PC-9 (cell line): ENCODE results near the gene PLEKHA5. TPM values are rescaled to one million over a fixed set of nuclear protein-coding genes. Genes with fewer than 3 reads are reported as not detected.

Experiments
- BruUV-seq: library from RNA; stranded (reverse); fragments of 400-500 nt; replicated peaks from 2 replicates; lab custom pipeline; 2021; lab: Mats Ljungman, UMichigan
- CTCF ChIA-PET: fragments of 300-600 bp; sonication (Branson Sonifier 250); formaldehyde crosslinking; loops from one replicate; lab custom pipeline; 2022; ENCODE audit warnings: antibody characterized with exemption; lab: Charles Lee
- POLR2A ChIA-PET: fragments of 300-600 bp; sonication (Branson Sonifier 250); formaldehyde crosslinking; loops from one replicate; lab custom pipeline; 2022; ENCODE audit warnings: antibody characterized with exemption; ENCODE audit not compliant: unreplicated experiment; lab: Charles Lee
- DNase-seq, 2 experiments: peaks; one replicate each; pipeline versions ENCODE4 v3.0.0 to v3.0.0-alpha.2; 2015 to 2022; ENCODE audit warnings: mixed read lengths in 1 of 2
- H2AFZ ChIP-seq: fragments of 200-600 bp; sonication (generic); 2 replicates; pipeline ENCODE4 v1.8.1; 2017; ENCODE audit warnings: antibody characterized with exemption
- H3F3A ChIP-seq: fragments of 200-600 bp; sonication (generic); 2 replicates; pipeline ENCODE4 v1.8.1; 2017; ENCODE audit warnings: antibody characterized with exemption, mild to moderate bottlenecking, low read depth; ENCODE audit not compliant: insufficient read depth
- H3K27ac ChIP-seq: fragments of 200-600 bp; sonication (generic); 2 replicates; pipeline ENCODE4 v1.6.1; 2016; ENCODE audit warnings: mixed run types
- H3K27me3 ChIP-seq: fragments of 200-600 bp; sonication (generic); 2 replicates; pipeline ENCODE4 v1.6.1; 2016; ENCODE audit warnings: low read depth, mixed run types; ENCODE audit not compliant: insufficient read depth
- H3K36me3 ChIP-seq: fragments of 200-600 bp; sonication (generic); 2 replicates; pipeline ENCODE4 v1.6.1; 2016; ENCODE audit warnings: low read depth, mixed run types
- H3K4me1 ChIP-seq: fragments of 200-600 bp; sonication (generic); replicated peaks from 2 replicates; pipeline ENCODE4 v1.6.1; 2016; ENCODE audit warnings: mixed run types; ENCODE audit not compliant: insufficient read depth
- H3K4me2 ChIP-seq: fragments of 200-600 bp; sonication (generic); 2 replicates; pipeline ENCODE4 v1.6.1; 2017; ENCODE audit warnings: mixed run types
- H3K4me3 ChIP-seq: fragments of 200-600 bp; sonication (generic); 2 replicates; pipeline ENCODE4 v1.6.1; 2016; ENCODE audit warnings: mixed run types
- H3K79me2 ChIP-seq: fragments of 200-600 bp; sonication (generic); 2 replicates; pipeline ENCODE4 v1.6.1; 2017; ENCODE audit warnings: low read depth, mixed run types
- H3K9me2 ChIP-seq: fragments of 200-600 bp; sonication (generic); 2 replicates; pipeline ENCODE4 v1.8.1; 2017; ENCODE audit warnings: mild to moderate bottlenecking; ENCODE audit not compliant: insufficient read depth
- H3K9me3 ChIP-seq: fragments of 200-600 bp; sonication (generic); 2 replicates; pipeline ENCODE4 v1.8.1; 2016; ENCODE audit warnings: low read depth; ENCODE audit not compliant: insufficient read depth
- H4K20me1 ChIP-seq: fragments of 200-600 bp; sonication (generic); 2 replicates; pipeline ENCODE4 v1.8.1; 2017; ENCODE audit not compliant: insufficient read depth
- CTCF ChIP-seq: fragments of 200-600 bp; sonication (generic); conservative IDR thresholded peaks from 2 replicates; pipeline ENCODE4 v1.6.1; 2017; ENCODE audit warnings: mixed run types, antibody characterized with exemption, mild to moderate bottlenecking, moderate library complexity
- EZH2 ChIP-seq: fragments of 200-600 bp; sonication (generic); IDR thresholded peaks from 2 replicates; pipeline ENCODE4 v1.8.0; 2017; ENCODE audit warnings: antibody characterized with exemption, low read depth
- intact Hi-C: fragments of 100-400 bp; cut with micrococcal nuclease; formaldehyde crosslinking; loops from one replicate; pipeline ENCODE4 v1.10.0; 2022; ENCODE audit not compliant: unreplicated experiment
- total RNA-seq: library from RNA; stranded (reverse); gene quantifications from 2 replicates; pipeline ENCODE4 v1.2.3, GENCODE V29; 2021

Gene PLEKHA5
- total RNA-seq, 1 experiment from 2014 or later = 54.1 TPM

GRCh38 chr12:19203013-19203412 lies 73.5 kb downstream of the PLEKHA5 start:
- peaks cover 5% of the 10 kb centered on the region for H3K4me1 ChIP-seq
- H3K36me3 ChIP-seq = 0 out of 2 replicates have a peak, but pooled peaks cover 3% of the 10 kb centered on the region
- 0 out of 2 replicates have a peak, but pooled peaks cover 2% of the 10 kb centered on the region for H3F3A ChIP-seq
- no TSS peak for BruUV-seq
- ChIA-PET POLR2A (no interaction called here), CTCF (no interaction called here)
- H3K9me3 ChIP-seq = no peaks in the 10 kb centered on the region
- DNase-seq = no peak
- no peak overlapping the region for H3K4me2 ChIP-seq
- no peak overlapping the region for H3K4me3 ChIP-seq
- no peaks in the 10 kb centered on the region for H4K20me1 ChIP-seq
- intact Hi-C loops = no loop called here
- H2AFZ ChIP-seq = no peak overlapping the region
- peaks cover 3% of the 10 kb centered on the region; the same call in 1 of the 2 replicates for H3K79me2 ChIP-seq
- no peak for TF ChIP-seq CTCF
- TF ChIP-seq EZH2 = no peak
- H3K27ac ChIP-seq = no peak overlapping the region
- no peaks in the 10 kb centered on the region for H3K9me2 ChIP-seq
- no peaks in the 10 kb centered on the region for H3K27me3 ChIP-seq

GRCh38 chr12:19203539-19204506 lies 74.3 kb downstream of the PLEKHA5 start:
- H3K79me2 ChIP-seq = peaks cover 2% of the 10 kb centered on the region; the same call in 1 of the 2 replicates
- POLR2A ChIA-PET = no interaction called here
- intact Hi-C loops = no loop called here

GRCh38 chr12:19205120-19205519 lies 75.6 kb downstream of the PLEKHA5 start:
- POLR2A ChIA-PET = no interaction called here
- no peaks in the 10 kb centered on the region for H3K79me2 ChIP-seq

More at GRCh38 chr12:19203539-19204506, 74.3 kb downstream of the PLEKHA5 start:
- no peak overlapping the region for H3K4me2 ChIP-seq
- TF ChIP-seq CTCF = no peak
- no TSS peak for BruUV-seq
- no peak overlapping the region for H3K4me3 ChIP-seq
- H3K27me3 ChIP-seq = no peaks in the 10 kb centered on the region
- no peak overlapping the region for H3K27ac ChIP-seq
- no peaks in the 10 kb centered on the region for H3K9me2 ChIP-seq
- H3K4me1 ChIP-seq = no peaks in the 10 kb centered on the region
- CTCF ChIA-PET = no interaction called here
- H3K9me3 ChIP-seq = no peaks in the 10 kb centered on the region
- H4K20me1 ChIP-seq = no peaks in the 10 kb centered on the region
- H3F3A ChIP-seq = no peaks in the 10 kb centered on the region
- H2AFZ ChIP-seq = no peak overlapping the region
- DNase-seq = no peak
- H3K36me3 ChIP-seq = 0 out of 2 replicates have a peak, but pooled peaks cover 3% of the 10 kb centered on the region

More at GRCh38 chr12:19205120-19205519, 75.6 kb downstream of the PLEKHA5 start:
- BruUV-seq = no TSS peak
- no peaks in the 10 kb centered on the region for H3K4me1 ChIP-seq
- no peak for DNase-seq
- H3K9me2 ChIP-seq = no peaks in the 10 kb centered on the region
- H3F3A ChIP-seq = no peaks in the 10 kb centered on the region
- no peak overlapping the region for H3K4me2 ChIP-seq
- TF ChIP-seq CTCF (no peak), EZH2 (no peak)
- H2AFZ ChIP-seq = no peak overlapping the region
- H3K4me3 ChIP-seq = no peak overlapping the region
- H3K27me3 ChIP-seq = no peaks in the 10 kb centered on the region
- H3K36me3 ChIP-seq = 0 out of 2 replicates have a peak, but pooled peaks cover 3% of the 10 kb centered on the region
- no peaks in the 10 kb centered on the region for H4K20me1 ChIP-seq
- no peaks in the 10 kb centered on the region for H3K9me3 ChIP-seq
- H3K27ac ChIP-seq = no peak overlapping the region
- CTCF ChIA-PET = no interaction called here
- intact Hi-C loops = no loop called here
